Transverse colon (tissue), 4 donors: ENCODE results near the gene MFRP.

Experiments
- CTCF ChIP-seq, 5 experiments: fragments of 200-600 bp in 3 of 5; fragments of 450-650 bp in 2 of 5; sonication (generic) in 3 of 5; IDR thresholded peaks; 1 replicate in 2 of 5; 2 replicates in 3 of 5; pipeline ENCODE4 v1.5.1; 2016 to 2017; ENCODE audit warnings: antibody characterized with exemption in 5 of 5, inconsistent platforms in 3 of 5, mild to moderate bottlenecking in 2 of 5, moderate library complexity in 1 of 5
- EP300 ChIP-seq: sonication (generic); formaldehyde crosslinking; IDR thresholded peaks from one replicate; pipeline ENCODE4 v1.6.1; 2017; ENCODE audit warnings: antibody characterized with exemption, low read depth
- POLR2A ChIP-seq: fragments of 450-650 bp; IDR thresholded peaks from one replicate; pipeline ENCODE4 v1.6.1; 2016; ENCODE audit warnings: antibody characterized with exemption, mild to moderate bottlenecking, moderate library complexity
- POLR2AphosphoS5 ChIP-seq, 3 donors: sonication (generic); formaldehyde crosslinking; IDR thresholded peaks; one replicate each; pipeline ENCODE4 v1.6.1; 2016; ENCODE audit warnings: antibody characterized with exemption in 3 of 3

DNA sequence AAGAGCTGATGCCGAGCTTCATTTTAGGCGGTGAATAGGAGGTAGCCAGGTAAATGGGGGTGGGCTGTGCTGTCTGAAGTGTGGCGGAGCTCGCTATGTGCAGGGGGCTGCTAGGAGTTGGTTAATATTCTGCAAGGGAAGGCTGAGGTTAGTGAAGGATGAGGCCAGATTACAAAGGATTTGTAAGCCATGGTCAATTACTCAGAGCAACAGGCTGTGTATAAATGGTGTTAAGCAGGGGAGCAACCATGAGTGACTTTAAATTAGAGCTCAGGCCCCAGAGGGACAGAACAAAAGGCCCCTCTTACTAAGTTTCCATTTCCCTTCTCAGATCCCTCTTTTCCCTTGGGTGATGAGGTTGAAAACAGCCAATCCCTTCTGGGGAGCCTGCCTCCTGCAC is 22.3 kb downstream of the MFRP start:
- TF ChIP-seq POLR2A: no peak
- no peak for TF ChIP-seq CTCF (IDR thresholded peaks at IDR 0.05)
- TF ChIP-seq EP300: no peak
- no peak for TF ChIP-seq POLR2AphosphoS5 (IDR thresholded peaks at IDR 0.05)
